Naive thymus-derived CD8-positive, alpha-beta T cell (primary cell): Measurements from ENCODE around the gene B3GNT9. TPM values are rescaled to one million over a fixed set of nuclear protein-coding genes. Genes with fewer than 3 reads are reported as not detected.

Experiments used
- ATAC-seq, 2 donors: fragments of 150-1000 bp; cut with Tn5 transposase in 1 of 2; sonication (Bioruptor Pico), chemical (Tn5 transposase) in 1 of 2; 1 replicate in 1 of 2; 2 replicates in 1 of 2; pipeline ENCODE4 v1.10.0; 2021; ENCODE audit warnings: mild to moderate bottlenecking in 2 of 2, moderate library complexity in 2 of 2
- POLR2A ChIA-PET: fragments of 350-600 bp; sonication (Branson Sonifier 250); formaldehyde crosslinking; loops from one replicate; lab custom pipeline; 2021; ENCODE audit warnings: antibody characterized with exemption; lab: Charles Lee
- DNase-seq, 10 donors: peaks; one replicate each; pipeline versions ENCODE4 v3.0.0 to v3.0.0-alpha.2; 2020 to 2022
- H3K27ac Mint-ChIP-seq, 10 donors: one replicate each; pipeline ENCODE4 v1.8.0; 2020 to 2022; ENCODE audit warnings: mild to moderate bottlenecking in 10 of 10, mixed read lengths in 10 of 10, moderate library complexity in 4 of 10, inconsistent platforms in 1 of 10
- H3K27me3 Mint-ChIP-seq, 5 donors: one replicate each; pipeline ENCODE4 v1.8.0; 2021 to 2022; ENCODE audit warnings: mixed read lengths in 5 of 5
- H3K36me3 Mint-ChIP-seq, 3 donors: one replicate each; pipeline ENCODE4 v1.8.0; 2020 to 2022; ENCODE audit warnings: mixed read lengths in 3 of 3, mild to moderate bottlenecking in 2 of 3, inconsistent platforms in 1 of 3
- H3K4me1 Mint-ChIP-seq, 4 donors: one replicate each; pipeline ENCODE4 v1.8.0; 2021 to 2022; ENCODE audit warnings: mixed read lengths in 4 of 4
- H3K4me3 Mint-ChIP-seq, 10 donors: one replicate each; pipeline ENCODE4 v1.8.0; 2020 to 2022; ENCODE audit warnings: mild to moderate bottlenecking in 10 of 10, mixed read lengths in 10 of 10, moderate library complexity in 6 of 10, inconsistent platforms in 1 of 10
- H3K9me3 Mint-ChIP-seq, 9 donors: one replicate each; pipeline ENCODE4 v1.8.0; 2020 to 2022; ENCODE audit warnings: mixed read lengths in 9 of 9, mild to moderate bottlenecking in 3 of 9, inconsistent platforms in 1 of 9, moderate library complexity in 1 of 9
- polyA plus RNA-seq, 3 donors: library from polyadenylated mRNA; unstranded; fragments of 300-500 nt; fragmentation: Illumina TruSeq; gene quantifications; one replicate each; pipeline ENCODE4 v1.2.3, GENCODE V29; 2021
- total RNA-seq, 8 experiments: library from RNA in 2 of 8; stranded (reverse) in 2 of 8; gene quantifications; one replicate each; pipeline ENCODE4 v1.2.3 and lab custom pipeline; 2021 to 2026

B3GNT9 gene
- total and polyA plus RNA-seq, 5 experiments from 2014 or later, result 0.19 to 1.8 (median 1.1) TPM

- H3K9me3 Mint-ChIP-seq, result no peaks in the 10 kb centered on the region
- DNase-seq (no peak), ATAC-seq (no peak)
- no peaks in the 10 kb centered on the region for H3K36me3 Mint-ChIP-seq
- peak overlapping the region in 1 of 10 donors; percentile 7 for H3K27ac Mint-ChIP-seq
- no peak overlapping the region for H3K4me3 Mint-ChIP-seq
- H3K4me1 Mint-ChIP-seq, result peaks cover 2 to 14% (median 7%) of the 10 kb centered on the region in 4 donors
- POLR2A ChIA-PET, result no interaction called here
- no peaks in the 10 kb centered on the region for H3K27me3 Mint-ChIP-seq
Observed at GRCh38 chr16:67104845-67105244, 46.0 kb downstream of the B3GNT9 start.

- no peaks in the 10 kb centered on the region for H3K27me3 Mint-ChIP-seq
- H3K36me3 Mint-ChIP-seq, result peaks cover 0 to 5% (median 0%) of the 10 kb centered on the region in 3 donors
- H3K27ac Mint-ChIP-seq, result peak overlapping the region in 6 of 10 donors; percentile 3 to 51 (median 30)
- peak in 1 of 2 donors; percentile 40 for ATAC-seq
- no peak overlapping the region for H3K4me3 Mint-ChIP-seq
- peaks cover 0 to 7% (median under 1%) of the 10 kb centered on the region in 4 donors for H3K4me1 Mint-ChIP-seq
- DNase-seq, result no peak
- POLR2A ChIA-PET, result no interaction called here
- no peaks in the 10 kb centered on the region for H3K9me3 Mint-ChIP-seq
Observed at GRCh38 chr16:67104061-67104460, 46.7 kb downstream of the B3GNT9 start.

GRCh38 chr16:67101311-67102082 is 49.3 kb downstream of the B3GNT9 start:
- no peak for DNase-seq
- no peak for ATAC-seq
- Mint-ChIP-seq H3K27me3 (no peaks in the 10 kb centered on the region), H3K4me1 (peaks cover 0 to 7% (median 0%) of the 10 kb centered on the region in 4 donors), H3K36me3 (peaks cover 0 to 7% (median 0%) of the 10 kb centered on the region in 3 donors), H3K27ac (peak overlapping the region in 1 of 10 donors; percentile 29), H3K9me3 (no peaks in the 10 kb centered on the region), H3K4me3 (no peak overlapping the region)
- POLR2A ChIA-PET, result interaction anchor here (0.5 to 0.9 kb wide), 4 partner anchors 11 to 523 kb away, joined by 3 to 6 read pairs (median 4); no protein-coding TSS in a partner anchor

GRCh38 chr16:67100569-67101310 is 50.1 kb downstream of the B3GNT9 start:
- DNase-seq, result peak in 3 of 10 donors; percentile 20 to 32 (median 26)

GRCh38 chr16:67098599-67098998 is 52.2 kb downstream of the B3GNT9 start:
- peaks cover 0 to 12% (median 0%) of the 10 kb centered on the region in 3 donors for H3K36me3 Mint-ChIP-seq
- H3K27ac Mint-ChIP-seq, result no peak overlapping the region
- H3K4me1 Mint-ChIP-seq, result no peaks in the 10 kb centered on the region
- ATAC-seq, result no peak
- POLR2A ChIA-PET, result no interaction called here
- DNase-seq, result no peak
- no peaks in the 10 kb centered on the region for H3K9me3 Mint-ChIP-seq
- no peak overlapping the region for H3K4me3 Mint-ChIP-seq
- H3K27me3 Mint-ChIP-seq, result no peaks in the 10 kb centered on the region

More at GRCh38 chr16:67100569-67101310, 50.1 kb downstream of the B3GNT9 start:
- Mint-ChIP-seq H3K27me3 (no peaks in the 10 kb centered on the region), H3K27ac (no peak overlapping the region), H3K9me3 (no peaks in the 10 kb centered on the region), H3K4me3 (no peak overlapping the region), H3K4me1 (peaks cover 0 to 7% (median 0%) of the 10 kb centered on the region in 4 donors), H3K36me3 (peaks cover 0 to 7% (median 0%) of the 10 kb centered on the region in 3 donors)
- POLR2A ChIA-PET, result interaction anchor here (0.5 to 0.6 kb wide), 2 partner anchors 365 to 524 kb away, joined by 3 to 4 read pairs; no protein-coding TSS in a partner anchor
- ATAC-seq, result no peak

Other genes with a start within 250 kb of the B3GNT9 start
- not detected for gene CDH16, start 232.1 kb downstream of the B3GNT9 start, total RNA-seq
- not detected for gene CDH16, start 232.1 kb downstream of the B3GNT9 start, polyA plus RNA-seq
- under 1 TPM in 1 of 2 experiments, not detected in 1; 0.55 TPM for gene RRAD, start 225.5 kb downstream of the B3GNT9 start, total RNA-seq
- not detected for gene RRAD, start 225.5 kb downstream of the B3GNT9 start, polyA plus RNA-seq
- gene CIAO2B, start 216.6 kb downstream of the B3GNT9 start, total RNA-seq, result 10 to 100 TPM; 57.6 to 64.4 TPM
- 100 to 1,000 TPM in 1 of 3 donors, 10 to 100 TPM in 2; 86.1 to 110 (median 91.3) TPM for gene CIAO2B, start 216.6 kb downstream of the B3GNT9 start, polyA plus RNA-seq
- gene CES2, start 215.5 kb downstream of the B3GNT9 start, total RNA-seq, result 10 to 100 TPM; 56.7 to 62.7 TPM
- 10 to 100 TPM; 21.1 to 31.2 (median 31.2) TPM for gene CES2, start 215.5 kb downstream of the B3GNT9 start, polyA plus RNA-seq
- gene CES3, start 189.7 kb downstream of the B3GNT9 start, total RNA-seq, result under 1 TPM; 0.10 to 0.16 TPM
- gene CES3, start 189.7 kb downstream of the B3GNT9 start, polyA plus RNA-seq, result not detected
- gene CES4A, start 162.4 kb downstream of the B3GNT9 start, total RNA-seq, result 10 to 100 TPM; 10.0 to 13.7 TPM
- gene CES4A, start 162.4 kb downstream of the B3GNT9 start, polyA plus RNA-seq, result 1 to 10 TPM in 2 of 3 donors, under 1 TPM in 1; 0.83 to 2.4 (median 1.5) TPM
- gene CBFB, start 121.8 kb downstream of the B3GNT9 start, total RNA-seq, result 10 to 100 TPM; 91.4 to 95.0 TPM
- gene CBFB, start 121.8 kb downstream of the B3GNT9 start, polyA plus RNA-seq, result 10 to 100 TPM; 61.2 to 79.8 (median 73.5) TPM
- gene PHAF1, start 41.1 kb downstream of the B3GNT9 start, total RNA-seq, result 10 to 100 TPM; 21.4 to 23.3 TPM
- gene PHAF1, start 41.1 kb downstream of the B3GNT9 start, polyA plus RNA-seq, result 10 to 100 TPM in 1 of 3 donors, 1 to 10 TPM in 2; 6.9 to 10.9 (median 6.9) TPM
- gene TRADD, start 8.9 kb upstream of the B3GNT9 start, total RNA-seq, result 10 to 100 TPM; 41.0 to 43.4 TPM
- 10 to 100 TPM; 44.9 to 49.1 (median 48.2) TPM for gene TRADD, start 8.9 kb upstream of the B3GNT9 start, polyA plus RNA-seq
- 10 to 100 TPM in 1 of 2 experiments, 1 to 10 TPM in 1; 9.0 to 10.9 TPM for gene FBXL8, start 9.0 kb upstream of the B3GNT9 start, total RNA-seq
- gene FBXL8, start 9.0 kb upstream of the B3GNT9 start, polyA plus RNA-seq, result 1 to 10 TPM; 1.8 to 2.8 (median 2.5) TPM
- gene HSF4, start 13.7 kb upstream of the B3GNT9 start, total RNA-seq, result 10 to 100 TPM in 1 of 2 experiments, 1 to 10 TPM in 1; 9.7 to 14.8 TPM
- gene HSF4, start 13.7 kb upstream of the B3GNT9 start, polyA plus RNA-seq, result not detected
- 1 to 10 TPM in 1 of 2 experiments, under 1 TPM in 1; 0.70 to 1.6 TPM for gene NOL3, start 19.5 kb upstream of the B3GNT9 start, total RNA-seq
- not detected for gene NOL3, start 19.5 kb upstream of the B3GNT9 start, polyA plus RNA-seq
- gene MATCAP1, start 33.0 kb upstream of the B3GNT9 start, total RNA-seq, result 1 to 10 TPM; 4.2 to 7.5 TPM
- under 1 TPM; 0.28 to 0.98 (median 0.75) TPM for gene MATCAP1, start 33.0 kb upstream of the B3GNT9 start, polyA plus RNA-seq
- gene EXOC3L1, start 39.1 kb upstream of the B3GNT9 start, total RNA-seq, result not detected
- under 1 TPM; 0.20 to 0.32 (median 0.31) TPM for gene EXOC3L1, start 39.1 kb upstream of the B3GNT9 start, polyA plus RNA-seq
- 10 to 100 TPM; 86.3 to 87.1 TPM for gene E2F4, start 41.2 kb upstream of the B3GNT9 start, total RNA-seq
- gene E2F4, start 41.2 kb upstream of the B3GNT9 start, polyA plus RNA-seq, result 10 to 100 TPM; 40.7 to 67.8 (median 63.4) TPM
- 1 to 10 TPM; 5.0 to 5.6 TPM for gene ELMO3, start 48.1 kb upstream of the B3GNT9 start, total RNA-seq
- gene ELMO3, start 48.1 kb upstream of the B3GNT9 start, polyA plus RNA-seq, result not detected
- 10 to 100 TPM; 40.0 to 40.2 TPM for gene TMEM208, start 76.1 kb upstream of the B3GNT9 start, total RNA-seq
- gene TMEM208, start 76.1 kb upstream of the B3GNT9 start, polyA plus RNA-seq, result 10 to 100 TPM; 65.3 to 88.4 (median 76.4) TPM
- gene FHOD1, start 96.5 kb upstream of the B3GNT9 start, total RNA-seq, result 10 to 100 TPM; 34.5 to 47.3 TPM
- gene FHOD1, start 96.5 kb upstream of the B3GNT9 start, polyA plus RNA-seq, result 1 to 10 TPM; 1.6 to 3.0 (median 2.3) TPM
- gene SLC9A5, start 98.0 kb upstream of the B3GNT9 start, total RNA-seq, result 1 to 10 TPM; 1.6 to 2.7 TPM
- gene SLC9A5, start 98.0 kb upstream of the B3GNT9 start, polyA plus RNA-seq, result under 1 TPM; 0.04 to 0.20 (median 0.19) TPM
- 10 to 100 TPM; 39.1 to 41.0 TPM for gene PLEKHG4, start 128.5 kb upstream of the B3GNT9 start, total RNA-seq
- 10 to 100 TPM in 1 of 3 donors, 1 to 10 TPM in 2; 7.9 to 11.7 (median 8.3) TPM for gene PLEKHG4, start 128.5 kb upstream of the B3GNT9 start, polyA plus RNA-seq
- not detected for gene KCTD19, start 175.7 kb upstream of the B3GNT9 start, total RNA-seq
- under 1 TPM in 1 of 3 donors, not detected in 2; 0.03 TPM for gene KCTD19, start 175.7 kb upstream of the B3GNT9 start, polyA plus RNA-seq
- gene LRRC36, start 175.8 kb upstream of the B3GNT9 start, total RNA-seq, result under 1 TPM in 1 of 2 experiments, not detected in 1; 0.49 TPM
- gene LRRC36, start 175.8 kb upstream of the B3GNT9 start, polyA plus RNA-seq, result not detected
- gene TPPP3, start 242.5 kb upstream of the B3GNT9 start, total RNA-seq, result not detected
- gene TPPP3, start 242.5 kb upstream of the B3GNT9 start, polyA plus RNA-seq, result not detected